HEK293 (cell line): ENCODE measurements around the gene PSTPIP1.

Source experiments
- CTCF ChIA-PET: fragments of 350-600 bp; formaldehyde crosslinking; extraction: SDS; loops from one replicate; lab custom pipeline; 2021; ENCODE audit warnings: antibody characterized with exemption; lab: Yijun Ruan, JAX
- POLR2A ChIA-PET: fragments of 300-600 bp; formaldehyde crosslinking; extraction: SDS; loops from one replicate; lab custom pipeline; 2020; ENCODE audit warnings: antibody characterized with exemption, inconsistent platforms; lab: Yijun Ruan, JAX
- H3K27ac ChIP-seq: fragments of 200-500 bp; sonication (Bioruptor generic); 2 replicates; pipeline ENCODE4 v1.5.1; 2014; ENCODE audit warnings: low read depth, low read length, control low read depth, inconsistent platforms; ENCODE audit errors: extremely low read depth
- H3K36me3 ChIP-seq, 2 experiments: fragments of 200-500 bp in 1 of 2; sonication (Bioruptor generic) in 1 of 2; 1 replicate in 1 of 2; 2 replicates in 1 of 2; pipeline ENCODE4 v1.5.1; 2014 to 2017; ENCODE audit warnings: inconsistent platforms in 2 of 2, low read length in 2 of 2; ENCODE audit not compliant: control insufficient read depth in 2 of 2, insufficient read depth in 1 of 2
- H3K4me1 ChIP-seq: fragments of 200-500 bp; sonication (Bioruptor generic); 2 replicates; pipeline ENCODE4 v1.5.1; 2014; ENCODE audit warnings: mild to moderate bottlenecking, low read length, inconsistent platforms; ENCODE audit not compliant: control insufficient read depth, insufficient read depth
- H3K4me3 ChIP-seq: 2 replicates; pipeline ENCODE4 v1.5.1; 2011; ENCODE audit warnings: low read depth, mild to moderate bottlenecking, control low read depth, low read length, moderate library complexity
- H3K9me3 ChIP-seq: fragments of 200-500 bp; sonication (Bioruptor generic); 2 replicates; pipeline ENCODE4 v1.5.1; 2014; ENCODE audit warnings: low read depth, low read length, inconsistent platforms; ENCODE audit not compliant: control insufficient read depth, insufficient read depth
- EGR2 ChIP-seq: fragments of 450-650 bp; formaldehyde crosslinking; IDR thresholded peaks from 2 replicates; pipeline ENCODE4 v1.5.1; 2016; ENCODE audit warnings: low read depth, missing biosample characterization, missing genetic modification characterization
- HOXA7 ChIP-seq: sonication (generic); formaldehyde crosslinking; IDR thresholded peaks from 2 replicates; pipeline ENCODE4 v1.8.1; 2022; ENCODE audit warnings: missing genetic modification reagents, borderline replicate concordance
- KLF8 ChIP-seq: fragments of 450-650 bp; formaldehyde crosslinking; IDR thresholded peaks from 2 replicates; pipeline ENCODE4 v1.5.1; 2016; ENCODE audit warnings: missing biosample characterization, missing genetic modification characterization
- MYNN ChIP-seq: fragments of 450-650 bp; formaldehyde crosslinking; IDR thresholded peaks from 2 replicates; pipeline ENCODE4 v1.5.1; 2016; ENCODE audit warnings: missing biosample characterization, missing genetic modification characterization, borderline replicate concordance
- OSR2 ChIP-seq: fragments of 450-650 bp; formaldehyde crosslinking; IDR thresholded peaks from 2 replicates; pipeline ENCODE4 v1.5.1; 2016; ENCODE audit warnings: missing biosample characterization, missing genetic modification characterization
- PATZ1 ChIP-seq: fragments of 450-650 bp; formaldehyde crosslinking; IDR thresholded peaks from 2 replicates; pipeline ENCODE4 v1.5.1; 2016; ENCODE audit warnings: missing biosample characterization, missing genetic modification characterization
- SCRT1 ChIP-seq: fragments of 450-650 bp; formaldehyde crosslinking; IDR thresholded peaks from 2 replicates; pipeline ENCODE4 v1.5.1; 2016; ENCODE audit warnings: missing biosample characterization, missing genetic modification characterization, borderline replicate concordance
- SCRT2 ChIP-seq: fragments of 450-650 bp; formaldehyde crosslinking; IDR thresholded peaks from 2 replicates; pipeline ENCODE4 v1.5.1; 2016; ENCODE audit warnings: missing biosample characterization, missing genetic modification characterization
- WT1 ChIP-seq: fragments of 450-650 bp; formaldehyde crosslinking; IDR thresholded peaks from 2 replicates; pipeline ENCODE4 v1.5.1; 2016; ENCODE audit warnings: missing biosample characterization, missing genetic modification characterization
- YY1 ChIP-seq: fragments of 450-650 bp; formaldehyde crosslinking; IDR thresholded peaks from 2 replicates; pipeline ENCODE4 v1.5.1; 2018; ENCODE audit warnings: missing biosample characterization, missing genetic modification characterization
- ZBTB48 ChIP-seq: fragments of 450-650 bp; formaldehyde crosslinking; IDR thresholded peaks from 2 replicates; pipeline ENCODE4 v1.5.1; 2016; ENCODE audit warnings: missing biosample characterization, missing genetic modification characterization
- ZEB2 ChIP-seq: fragments of 450-650 bp; formaldehyde crosslinking; IDR thresholded peaks from 2 replicates; pipeline ENCODE4 v1.5.1; 2016; ENCODE audit warnings: missing biosample characterization, missing genetic modification characterization
- ZFHX2 ChIP-seq: fragments of 450-650 bp; formaldehyde crosslinking; conservative IDR thresholded peaks from 2 replicates; pipeline ENCODE4 v1.5.1; 2016; ENCODE audit warnings: missing biosample characterization, missing genetic modification characterization
- ZNF146 ChIP-seq: fragments of 450-650 bp; formaldehyde crosslinking; IDR thresholded peaks from 2 replicates; pipeline ENCODE4 v1.5.1; 2016; ENCODE audit warnings: missing biosample characterization, missing genetic modification characterization
- ZNF2 ChIP-seq: fragments of 450-650 bp; formaldehyde crosslinking; IDR thresholded peaks from 2 replicates; pipeline ENCODE4 v1.5.1; 2016; ENCODE audit warnings: missing biosample characterization, missing genetic modification characterization
- ZNF311 ChIP-seq: fragments of 450-650 bp; formaldehyde crosslinking; IDR thresholded peaks from 2 replicates; pipeline ENCODE4 v1.5.1; 2017; ENCODE audit warnings: missing biosample characterization, missing genetic modification characterization, borderline replicate concordance
- ZNF366 ChIP-seq: fragments of 450-650 bp; formaldehyde crosslinking; conservative IDR thresholded peaks from 2 replicates; pipeline ENCODE4 v1.5.1; 2016; ENCODE audit warnings: missing biosample characterization, missing genetic modification characterization
- ZNF394 ChIP-seq: fragments of 450-650 bp; formaldehyde crosslinking; IDR thresholded peaks from 2 replicates; pipeline ENCODE4 v1.5.1; 2016; ENCODE audit warnings: missing biosample characterization, missing genetic modification characterization, mild to moderate bottlenecking, moderate library complexity, borderline replicate concordance
- ZNF473 ChIP-seq: fragments of 450-650 bp; formaldehyde crosslinking; IDR thresholded peaks from 2 replicates; pipeline ENCODE4 v1.5.1; 2017; ENCODE audit warnings: missing biosample characterization, missing genetic modification characterization
- ZNF600 ChIP-seq: fragments of 450-650 bp; formaldehyde crosslinking; IDR thresholded peaks from 2 replicates; pipeline ENCODE4 v1.5.1; 2016; ENCODE audit warnings: missing biosample characterization, missing genetic modification characterization
- ZSCAN30 ChIP-seq: fragments of 450-650 bp; IDR thresholded peaks from 2 replicates; pipeline ENCODE4 v1.5.1; 2018; ENCODE audit warnings: missing biosample characterization, mild to moderate bottlenecking, missing genetic modification characterization, moderate library complexity
- ZXDB ChIP-seq: fragments of 450-650 bp; formaldehyde crosslinking; IDR thresholded peaks from 2 replicates; pipeline ENCODE4 v1.5.1; 2016; ENCODE audit warnings: missing biosample characterization, missing genetic modification characterization
- TF ChIP-seq, protein P1 (sequence below): fragments of 450-650 bp; formaldehyde crosslinking; IDR thresholded peaks from 2 replicates; pipeline ENCODE4 v1.5.1; 2017; ENCODE audit warnings: missing biosample characterization, mild to moderate bottlenecking, missing genetic modification characterization, moderate library complexity
- TF ChIP-seq, protein P2 (sequence below): fragments of 450-650 bp; formaldehyde crosslinking; IDR thresholded peaks from 2 replicates; pipeline ENCODE4 v1.5.1; 2016; ENCODE audit warnings: missing biosample characterization, missing genetic modification characterization
- TF ChIP-seq, protein P3 (sequence below): fragments of 450-650 bp; formaldehyde crosslinking; IDR thresholded peaks from 2 replicates; pipeline ENCODE4 v1.5.1; 2016; ENCODE audit warnings: missing biosample characterization, missing genetic modification characterization
- TF ChIP-seq, protein P4 (sequence below): fragments of 450-650 bp; formaldehyde crosslinking; IDR thresholded peaks from 2 replicates; pipeline ENCODE4 v1.5.1; 2017; ENCODE audit warnings: missing biosample characterization, missing genetic modification characterization

Gene PSTPIP1

GRCh38 chr15:77068633-77069032, 73.7 kb downstream of the PSTPIP1 start:
- peak overlapping the region; percentile 78 for H3K27ac ChIP-seq
- POLR2A ChIA-PET: no interaction called here
- no peak for TF ChIP-seq ZBTB48
- TF ChIP-seq ZNF146: peak; percentile 99
- TF ChIP-seq ZSCAN30 (tag by site-specific recombination): no peak
- TF ChIP-seq YY1 (tag by site-specific recombination): no peak
- peaks cover 44% of the 10 kb centered on the region for H3K4me1 ChIP-seq
- no peaks in the 10 kb centered on the region for H3K9me3 ChIP-seq
- no peak overlapping the region for H3K4me3 ChIP-seq
- H3K36me3 ChIP-seq: peaks cover 5 to 8% of the 10 kb centered on the region in 2 experiments; a peak in 2 of 3 replicates
- CTCF ChIA-PET: interaction anchor here (0.5 to 0.8 kb wide), 5 partner anchors 17 to 379 kb away, joined by 3 to 9 read pairs (median 3); no protein-coding TSS in a partner anchor

GRCh38 chr15:77069521-77070121, 74.7 kb downstream of the PSTPIP1 start:
- Histone ChIP-seq H3K4me1 (peaks cover 34% of the 10 kb centered on the region), H3K36me3 (peaks cover 5 to 8% of the 10 kb centered on the region in 2 experiments; a peak in 2 of 3 replicates), H3K9me3 (no peaks in the 10 kb centered on the region), H3K27ac (peak overlapping the region; percentile 97), H3K4me3 (peak overlapping the region; percentile 92)
- ChIA-PET CTCF (interaction anchor here (0.5 to 1.0 kb wide), 5 partner anchors 13 to 1011 kb away, joined by 3 read pairs; no protein-coding TSS in a partner anchor), POLR2A (no interaction called here)
- TF ChIP-seq KLF8 (tag by site-specific recombination): peak; percentile 28; the same call in 1 of the 2 replicates
- TF ChIP-seq ZNF366: 0 out of 2 replicates have a peak, but pooled peaks have one; percentile 16
- 0 out of 2 replicates have a peak, but pooled peaks have one; percentile 26 for TF ChIP-seq ZNF394 (tag by site-specific recombination)
- peak; percentile 80 for TF ChIP-seq WT1
- peak; percentile 45 for TF ChIP-seq PATZ1 (tag by site-specific recombination)
- peak; percentile 93 for TF ChIP-seq ZNF600 (tag by site-specific recombination)
- TF ChIP-seq MYNN: no peak
- no peak for TF ChIP-seq ZNF473 (tag by site-specific recombination)
- TF ChIP-seq SCRT1 (tag by site-specific recombination): peak; percentile 72; the same call in 1 of the 2 replicates
- TF ChIP-seq, protein P1, sequence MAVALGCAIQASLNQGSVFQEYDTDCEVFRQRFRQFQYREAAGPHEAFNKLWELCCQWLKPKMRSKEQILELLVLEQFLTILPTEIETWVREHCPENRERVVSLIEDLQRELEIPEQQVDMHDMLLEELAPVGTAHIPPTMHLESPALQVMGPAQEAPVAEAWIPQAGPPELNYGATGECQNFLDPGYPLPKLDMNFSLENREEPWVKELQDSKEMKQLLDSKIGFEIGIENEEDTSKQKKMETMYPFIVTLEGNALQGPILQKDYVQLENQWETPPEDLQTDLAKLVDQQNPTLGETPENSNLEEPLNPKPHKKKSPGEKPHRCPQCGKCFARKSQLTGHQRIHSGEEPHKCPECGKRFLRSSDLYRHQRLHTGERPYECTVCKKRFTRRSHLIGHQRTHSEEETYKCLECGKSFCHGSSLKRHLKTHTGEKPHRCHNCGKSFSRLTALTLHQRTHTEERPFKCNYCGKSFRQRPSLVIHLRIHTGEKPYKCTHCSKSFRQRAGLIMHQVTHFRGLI: no peak
- TF ChIP-seq EGR2 (tag by site-specific recombination): peak; percentile 67; the same call in 1 of the 2 replicates
- TF ChIP-seq ZFHX2 (tag by site-specific recombination): peak; percentile 73; the same call in 1 of the 2 replicates
- TF ChIP-seq SCRT2: peak; percentile 72
- peak; percentile 39; the same call in 1 of the 2 replicates for TF ChIP-seq OSR2 (tag by site-specific recombination)
- TF ChIP-seq ZNF2 (tag by site-specific recombination): peak; percentile 33; the same call in 1 of the 2 replicates
- no peak for TF ChIP-seq YY1 (tag by site-specific recombination)
- no peak for TF ChIP-seq HOXA7 (CRISPR knock-in tag)
- TF ChIP-seq, protein P2, sequence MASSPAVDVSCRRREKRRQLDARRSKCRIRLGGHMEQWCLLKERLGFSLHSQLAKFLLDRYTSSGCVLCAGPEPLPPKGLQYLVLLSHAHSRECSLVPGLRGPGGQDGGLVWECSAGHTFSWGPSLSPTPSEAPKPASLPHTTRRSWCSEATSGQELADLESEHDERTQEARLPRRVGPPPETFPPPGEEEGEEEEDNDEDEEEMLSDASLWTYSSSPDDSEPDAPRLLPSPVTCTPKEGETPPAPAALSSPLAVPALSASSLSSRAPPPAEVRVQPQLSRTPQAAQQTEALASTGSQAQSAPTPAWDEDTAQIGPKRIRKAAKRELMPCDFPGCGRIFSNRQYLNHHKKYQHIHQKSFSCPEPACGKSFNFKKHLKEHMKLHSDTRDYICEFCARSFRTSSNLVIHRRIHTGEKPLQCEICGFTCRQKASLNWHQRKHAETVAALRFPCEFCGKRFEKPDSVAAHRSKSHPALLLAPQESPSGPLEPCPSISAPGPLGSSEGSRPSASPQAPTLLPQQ (tag by site-specific recombination): 0 out of 2 replicates have a peak, but pooled peaks have one; percentile 18
- TF ChIP-seq ZXDB (tag by site-specific recombination): peak; percentile 30; the same call in 1 of the 2 replicates
- TF ChIP-seq, protein P3, sequence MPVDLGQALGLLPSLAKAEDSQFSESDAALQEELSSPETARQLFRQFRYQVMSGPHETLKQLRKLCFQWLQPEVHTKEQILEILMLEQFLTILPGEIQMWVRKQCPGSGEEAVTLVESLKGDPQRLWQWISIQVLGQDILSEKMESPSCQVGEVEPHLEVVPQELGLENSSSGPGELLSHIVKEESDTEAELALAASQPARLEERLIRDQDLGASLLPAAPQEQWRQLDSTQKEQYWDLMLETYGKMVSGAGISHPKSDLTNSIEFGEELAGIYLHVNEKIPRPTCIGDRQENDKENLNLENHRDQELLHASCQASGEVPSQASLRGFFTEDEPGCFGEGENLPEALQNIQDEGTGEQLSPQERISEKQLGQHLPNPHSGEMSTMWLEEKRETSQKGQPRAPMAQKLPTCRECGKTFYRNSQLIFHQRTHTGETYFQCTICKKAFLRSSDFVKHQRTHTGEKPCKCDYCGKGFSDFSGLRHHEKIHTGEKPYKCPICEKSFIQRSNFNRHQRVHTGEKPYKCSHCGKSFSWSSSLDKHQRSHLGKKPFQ (tag by site-specific recombination): 0 out of 2 replicates have a peak, but pooled peaks have one; percentile 26
- 0 out of 2 replicates have a peak, but pooled peaks have one; percentile 14 for TF ChIP-seq ZEB2 (tag by site-specific recombination)
- no peak for TF ChIP-seq ZNF311 (tag by site-specific recombination)
- TF ChIP-seq, protein P4, sequence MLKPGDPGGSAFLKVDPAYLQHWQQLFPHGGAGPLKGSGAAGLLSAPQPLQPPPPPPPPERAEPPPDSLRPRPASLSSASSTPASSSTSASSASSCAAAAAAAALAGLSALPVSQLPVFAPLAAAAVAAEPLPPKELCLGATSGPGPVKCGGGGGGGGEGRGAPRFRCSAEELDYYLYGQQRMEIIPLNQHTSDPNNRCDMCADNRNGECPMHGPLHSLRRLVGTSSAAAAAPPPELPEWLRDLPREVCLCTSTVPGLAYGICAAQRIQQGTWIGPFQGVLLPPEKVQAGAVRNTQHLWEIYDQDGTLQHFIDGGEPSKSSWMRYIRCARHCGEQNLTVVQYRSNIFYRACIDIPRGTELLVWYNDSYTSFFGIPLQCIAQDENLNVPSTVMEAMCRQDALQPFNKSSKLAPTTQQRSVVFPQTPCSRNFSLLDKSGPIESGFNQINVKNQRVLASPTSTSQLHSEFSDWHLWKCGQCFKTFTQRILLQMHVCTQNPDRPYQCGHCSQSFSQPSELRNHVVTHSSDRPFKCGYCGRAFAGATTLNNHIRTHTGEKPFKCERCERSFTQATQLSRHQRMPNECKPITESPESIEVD (tag by site-specific recombination): peak; percentile 55; the same call in 1 of the 2 replicates
